NCI-H1105 (cell line): ENCODE measurements around the gene REEP6.
A peak's percentile ranks its signal among the peaks of the same experiment; 100 is the strongest.

Experiments
- DNase-seq: peaks from one replicate; lab custom pipeline; 2025; lab: John Stamatoyannopoulos, UW

Gene REEP6

DNA sequence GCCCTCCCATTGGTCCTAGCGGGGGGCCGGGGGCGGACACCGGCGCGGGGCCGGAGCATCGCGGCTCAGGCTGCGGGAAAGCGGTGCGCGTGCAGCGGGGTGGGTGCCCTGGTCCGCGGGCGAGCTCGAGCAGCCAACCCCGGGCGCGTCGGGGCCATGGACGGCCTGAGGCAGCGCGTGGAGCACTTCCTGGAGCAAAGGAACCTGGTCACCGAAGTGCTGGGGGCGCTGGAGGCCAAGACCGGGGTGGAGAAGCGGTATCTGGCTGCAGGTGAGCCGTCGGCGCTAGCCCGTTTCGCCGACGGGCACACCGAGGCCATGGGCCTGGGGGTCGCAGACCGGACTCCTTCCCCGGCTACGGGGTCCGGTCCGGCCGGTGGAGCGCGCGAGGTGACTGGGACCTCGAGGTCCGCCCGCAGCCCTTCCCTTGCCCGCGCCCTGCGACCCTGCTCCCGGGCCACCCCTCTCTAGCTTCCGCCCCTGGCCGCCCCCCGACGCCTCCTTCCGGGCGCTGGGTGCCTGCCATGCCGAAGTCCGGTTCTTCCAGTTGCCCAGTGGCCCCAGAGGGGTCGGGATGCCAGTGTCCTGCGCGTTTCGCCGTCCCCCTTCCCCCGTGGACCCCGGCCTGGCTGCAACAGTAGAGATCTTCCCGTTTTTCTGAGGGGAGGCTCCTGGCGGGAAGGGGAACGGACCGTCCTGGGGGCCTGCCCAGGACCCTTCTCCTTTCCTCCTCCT lies at the start of gene REEP6:
TSS of gene REEP6 (plus strand) at position 68 of the 735 bp plus-strand sequence. CDS start at position 157, 89 bp downstream.
- no peak for DNase-seq

DNA sequence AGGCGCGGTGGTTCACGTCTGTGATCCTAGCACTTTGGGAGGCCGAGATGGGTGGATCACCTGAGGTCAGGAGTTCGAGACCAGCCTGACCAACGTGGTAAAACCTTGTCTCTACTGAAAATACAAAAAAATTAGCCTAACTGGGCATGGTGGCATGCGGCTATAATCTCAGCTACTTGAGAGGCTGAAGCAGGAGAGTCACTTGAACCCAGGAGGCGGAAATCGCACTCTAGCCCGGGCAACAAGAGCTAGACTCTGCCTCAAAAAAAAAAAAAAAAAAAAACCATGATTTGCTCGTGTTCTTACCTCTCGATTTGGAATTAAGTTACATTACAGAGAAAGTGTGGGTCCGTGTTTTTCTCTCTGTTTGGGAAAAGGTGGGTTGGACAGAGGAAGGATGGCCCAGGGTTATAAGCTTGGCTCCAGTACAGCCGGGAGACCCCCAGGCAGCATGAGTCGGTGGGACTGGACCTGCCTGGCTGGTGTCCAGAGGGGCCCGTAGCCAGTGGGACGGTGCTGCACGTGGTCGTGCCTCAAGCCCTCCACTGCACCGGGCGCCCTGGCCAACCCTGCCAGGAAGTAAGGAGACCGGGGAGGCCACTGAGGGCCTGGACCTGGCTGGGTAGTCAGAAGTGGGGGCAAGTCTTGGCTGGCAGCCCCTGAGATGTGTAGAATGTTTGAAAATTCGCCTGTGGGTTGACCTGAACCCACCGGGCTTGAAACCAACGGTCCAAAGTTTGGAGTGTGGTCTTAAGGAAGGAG lies 49.1 kb upstream of the REEP6 start:
- no peak for DNase-seq

DNA sequence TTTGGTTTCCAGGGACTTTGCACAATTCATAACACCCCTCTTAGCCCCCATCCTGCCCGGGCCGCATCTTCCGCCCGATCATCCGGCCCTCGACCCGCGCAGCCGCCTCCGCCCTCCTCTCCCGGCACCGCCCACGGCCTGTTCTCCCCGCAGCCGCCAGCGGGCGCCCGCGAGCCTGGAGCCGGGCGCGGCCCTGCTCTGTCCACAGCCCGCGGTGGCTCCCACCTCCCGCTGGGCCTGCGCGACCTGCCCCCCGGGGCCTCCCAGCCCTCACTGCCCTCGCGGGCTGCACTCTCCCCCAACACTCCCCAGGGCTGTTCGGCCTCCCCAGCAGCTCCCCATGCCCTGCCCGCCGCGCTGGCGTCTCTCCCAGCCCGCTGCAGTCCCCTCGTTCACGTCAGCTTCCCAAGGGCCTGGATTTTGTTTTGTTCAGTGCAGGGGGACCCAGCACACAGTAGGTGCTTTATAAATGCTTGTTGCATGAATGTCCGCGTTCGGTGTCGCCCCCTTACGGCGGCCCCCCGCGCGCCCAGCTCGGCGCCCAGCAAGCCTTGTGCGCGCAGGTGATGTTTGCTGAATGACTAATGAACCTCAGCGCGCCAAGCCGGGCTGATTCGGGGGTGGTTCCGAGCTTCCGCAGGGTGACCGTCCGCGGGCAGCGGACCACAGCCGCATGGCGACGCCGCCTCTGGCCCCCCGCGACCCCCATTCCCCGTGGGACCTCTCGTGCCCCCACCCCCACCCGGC lies 45.6 kb upstream of the REEP6 start:
- peak; percentile 59 for DNase-seq

DNA sequence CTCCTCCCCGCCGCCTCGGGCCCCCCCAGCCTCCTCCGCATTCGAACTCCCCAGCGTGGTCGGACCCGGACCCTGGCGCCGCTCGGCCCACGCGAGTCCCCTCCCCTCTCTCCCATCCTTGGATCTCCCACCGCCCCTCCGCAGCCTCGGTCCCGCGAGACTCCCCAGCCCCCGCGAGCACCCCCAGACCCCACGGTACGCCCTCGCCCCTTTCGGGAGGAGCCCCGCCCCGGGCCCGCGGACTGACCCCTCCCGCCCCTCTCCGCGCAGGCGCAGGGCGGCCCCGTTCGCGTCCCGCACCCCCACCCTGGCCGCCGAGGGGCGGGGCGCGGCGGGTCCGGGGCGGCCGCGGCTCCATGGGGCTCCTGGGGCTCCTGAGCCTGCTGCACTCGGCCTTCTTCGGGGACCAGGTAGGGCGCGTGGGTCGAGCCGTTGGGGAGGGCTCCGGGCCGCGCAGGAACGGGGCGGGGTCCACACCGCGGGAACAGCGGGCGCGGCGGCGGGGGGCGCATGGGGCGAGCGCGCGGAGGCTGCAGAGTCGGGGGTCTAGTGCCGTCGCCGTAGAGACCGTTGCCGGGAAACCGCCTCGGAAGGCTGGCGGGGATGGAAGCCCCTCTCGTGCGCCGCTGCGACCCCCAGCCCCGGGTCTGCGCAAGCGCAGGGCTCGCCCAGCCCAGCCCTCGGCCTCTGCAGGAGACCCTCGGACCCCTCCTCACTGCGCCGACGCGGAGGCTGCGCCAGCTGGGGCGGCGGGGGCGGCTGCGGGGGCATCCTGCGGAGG lies 44.9 kb upstream of the REEP6 start:
- peak; percentile 64 for DNase-seq

DNA sequence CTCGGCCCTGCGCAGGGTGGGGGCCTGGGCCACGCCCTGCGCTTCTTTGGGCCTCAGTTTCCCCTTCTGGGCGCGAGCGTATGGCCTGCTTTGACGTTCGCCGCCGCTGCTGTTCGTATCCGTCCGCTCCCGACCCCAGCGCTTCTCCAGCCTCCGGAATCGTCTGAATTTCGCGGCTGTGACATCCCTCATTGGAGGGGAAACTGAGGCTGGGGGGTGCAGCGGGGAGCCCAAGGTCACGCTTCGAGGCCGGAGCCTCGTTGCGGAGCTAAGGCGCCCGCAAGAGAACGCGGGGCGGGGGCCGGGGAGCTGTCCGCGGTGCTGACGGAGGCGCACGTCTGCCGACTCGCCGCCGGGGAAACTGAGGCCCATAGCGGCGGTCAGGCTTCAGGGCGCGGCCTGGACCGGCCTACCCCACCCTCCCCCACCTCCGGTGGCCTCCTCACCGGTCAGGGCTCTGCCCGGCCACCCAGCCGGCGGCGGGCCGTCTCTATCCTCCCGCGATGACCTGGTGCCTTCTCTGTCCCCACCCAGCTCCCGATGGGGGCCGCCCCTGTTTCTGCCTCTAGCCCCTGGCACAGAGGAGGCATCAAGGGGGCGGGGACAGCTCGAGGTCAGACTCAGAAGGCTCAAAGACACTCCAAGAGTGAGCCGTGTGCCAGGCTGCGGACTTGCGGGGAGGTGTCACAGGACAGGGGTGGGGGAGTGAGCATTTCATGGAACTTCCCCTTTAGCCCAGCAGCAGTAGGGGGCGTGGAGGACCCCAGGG lies 44.1 kb upstream of the REEP6 start:
- no peak for DNase-seq

DNA sequence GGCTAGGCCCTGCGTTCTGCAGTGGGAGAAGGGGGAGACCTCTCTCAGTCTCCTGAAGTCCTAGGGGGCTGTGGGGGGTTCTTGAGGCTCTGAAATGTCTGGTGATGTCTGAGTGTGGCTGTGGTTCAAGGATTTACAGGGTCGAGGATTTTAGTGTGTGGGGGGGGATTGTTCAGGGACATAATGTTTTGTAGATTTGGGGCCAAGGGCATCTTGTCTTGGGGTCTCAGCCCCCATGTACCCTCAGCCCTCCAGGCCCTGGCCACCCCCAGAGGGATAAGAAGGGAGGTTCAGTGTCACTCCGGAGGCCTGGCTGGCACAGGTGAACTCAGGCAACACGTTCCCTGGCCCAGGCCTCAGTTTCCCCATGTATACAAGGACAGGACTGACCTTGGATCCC lies 43.5 kb upstream of the REEP6 start:
- no peak for DNase-seq

DNA sequence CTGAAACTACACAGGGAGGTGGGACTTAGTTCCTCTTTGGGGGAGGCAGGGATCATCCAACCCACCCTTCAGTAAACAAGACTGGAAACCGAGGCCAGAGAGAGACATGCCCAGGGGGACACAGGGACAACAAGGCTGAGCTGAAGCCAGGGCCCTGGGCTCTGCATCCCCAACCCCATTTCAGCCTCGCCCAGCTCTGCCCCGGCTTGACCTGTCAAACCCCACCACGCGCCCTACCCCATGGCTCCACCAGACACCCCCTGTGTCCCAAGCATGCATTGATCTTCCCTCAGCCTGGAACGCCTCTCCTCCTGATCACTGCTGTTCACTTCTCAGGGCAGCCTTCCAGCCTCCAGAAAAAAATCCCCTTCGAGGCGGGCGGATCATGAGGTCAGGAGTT lies 43.0 kb upstream of the REEP6 start:
- no peak for DNase-seq

DNA sequence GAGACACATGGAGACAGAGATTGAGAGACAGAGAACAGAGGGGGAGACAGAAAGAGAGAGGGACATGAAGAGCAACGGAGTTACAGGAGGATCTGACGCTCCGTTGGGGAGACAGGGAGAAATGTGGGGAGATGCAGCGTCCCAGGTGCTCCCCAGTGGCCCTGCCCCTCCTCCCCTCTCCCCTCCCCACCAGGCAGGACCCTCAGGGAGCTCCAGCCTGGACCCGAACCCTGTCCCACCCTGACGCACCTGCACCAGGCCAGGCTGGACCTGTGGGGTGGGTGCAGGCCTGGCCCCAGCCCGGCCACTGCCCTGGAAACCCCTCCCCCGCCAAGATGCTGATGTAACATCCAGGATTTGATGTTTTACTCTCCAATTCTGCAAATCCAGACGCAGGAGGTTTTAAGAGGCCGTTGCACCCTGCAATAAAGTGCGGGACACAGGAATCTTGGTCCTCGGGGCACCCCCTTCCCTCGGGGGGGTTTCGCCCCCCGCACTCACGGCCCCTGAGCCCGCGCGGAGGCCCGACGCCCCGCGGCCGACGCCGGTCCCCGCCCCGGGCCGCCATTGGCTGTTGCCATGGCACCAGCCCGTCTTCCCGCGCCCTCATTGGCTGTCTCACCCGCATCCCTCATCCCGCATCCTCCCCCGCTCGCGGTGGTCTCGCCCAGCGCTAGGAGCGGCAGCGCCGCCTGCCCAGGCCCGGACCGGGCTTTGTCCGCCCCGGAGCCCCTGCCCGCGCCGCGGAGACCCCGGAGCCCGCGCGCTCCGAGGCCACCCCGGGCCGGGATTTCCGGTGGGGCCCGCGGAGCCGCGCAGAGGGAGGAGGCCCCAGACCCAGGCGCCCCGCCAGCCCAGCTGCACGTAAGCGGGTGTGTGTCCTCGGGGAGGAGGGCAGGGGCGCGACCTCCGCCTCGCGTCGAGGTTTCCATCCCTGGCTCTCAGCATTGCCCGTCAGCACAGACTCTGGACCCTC lies 41.2 kb upstream of the REEP6 start, which contains the start of gene APC2:
TSS of gene APC2 (plus strand) at position 655 of the 976 bp plus-strand sequence. CDS start 2,881 bp downstream, outside the sequence.
- peak; percentile 91 for DNase-seq

DNA sequence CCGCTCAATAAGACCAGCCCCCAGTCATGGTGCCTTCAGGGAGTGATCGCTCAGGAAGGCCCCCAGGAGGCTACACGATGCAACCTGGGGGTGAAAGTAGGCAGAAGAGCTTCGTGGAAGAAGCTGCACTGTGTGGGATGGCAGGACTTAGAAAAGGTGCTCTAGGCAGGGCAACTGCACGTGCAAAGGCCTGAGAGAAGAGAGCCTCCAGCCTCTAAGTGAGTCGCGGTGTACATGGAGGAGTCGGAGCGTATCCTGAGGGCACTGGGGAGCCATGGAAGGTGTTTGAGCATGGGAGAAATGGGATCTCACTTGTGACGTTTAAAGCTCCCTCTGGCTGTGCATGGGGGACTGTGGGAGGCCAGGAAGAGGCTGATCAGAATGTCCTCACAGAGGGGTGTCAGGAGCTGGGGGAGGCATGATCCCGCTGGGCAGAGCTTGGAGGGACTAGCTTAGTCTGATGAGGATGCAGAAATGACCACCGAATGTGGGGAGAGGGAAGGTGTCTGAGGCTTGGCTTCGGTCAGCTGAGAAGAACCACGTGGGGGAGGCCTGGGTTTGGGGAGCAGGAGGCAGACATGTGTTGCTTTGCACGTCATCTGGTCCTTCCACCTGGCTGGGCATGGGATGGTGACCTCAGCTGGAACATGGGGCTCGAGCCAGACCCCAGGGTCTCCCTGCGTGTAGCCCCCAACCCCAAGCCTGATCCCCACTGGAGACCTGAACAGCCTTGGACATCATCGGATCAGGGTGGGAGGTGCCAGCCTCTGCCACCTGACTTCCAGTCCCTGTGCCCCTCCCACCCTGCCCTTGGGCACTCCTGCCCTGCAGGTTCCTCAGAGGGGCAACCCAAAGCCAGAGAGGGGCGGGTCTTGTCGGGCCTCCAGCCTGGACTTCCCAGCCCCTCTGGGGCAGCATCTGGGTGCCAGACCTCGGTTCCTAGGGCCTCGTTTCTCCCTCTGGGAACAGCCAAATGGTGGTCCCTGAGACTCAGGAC lies 39.9 kb upstream of the REEP6 start:
- no peak for DNase-seq

DNA sequence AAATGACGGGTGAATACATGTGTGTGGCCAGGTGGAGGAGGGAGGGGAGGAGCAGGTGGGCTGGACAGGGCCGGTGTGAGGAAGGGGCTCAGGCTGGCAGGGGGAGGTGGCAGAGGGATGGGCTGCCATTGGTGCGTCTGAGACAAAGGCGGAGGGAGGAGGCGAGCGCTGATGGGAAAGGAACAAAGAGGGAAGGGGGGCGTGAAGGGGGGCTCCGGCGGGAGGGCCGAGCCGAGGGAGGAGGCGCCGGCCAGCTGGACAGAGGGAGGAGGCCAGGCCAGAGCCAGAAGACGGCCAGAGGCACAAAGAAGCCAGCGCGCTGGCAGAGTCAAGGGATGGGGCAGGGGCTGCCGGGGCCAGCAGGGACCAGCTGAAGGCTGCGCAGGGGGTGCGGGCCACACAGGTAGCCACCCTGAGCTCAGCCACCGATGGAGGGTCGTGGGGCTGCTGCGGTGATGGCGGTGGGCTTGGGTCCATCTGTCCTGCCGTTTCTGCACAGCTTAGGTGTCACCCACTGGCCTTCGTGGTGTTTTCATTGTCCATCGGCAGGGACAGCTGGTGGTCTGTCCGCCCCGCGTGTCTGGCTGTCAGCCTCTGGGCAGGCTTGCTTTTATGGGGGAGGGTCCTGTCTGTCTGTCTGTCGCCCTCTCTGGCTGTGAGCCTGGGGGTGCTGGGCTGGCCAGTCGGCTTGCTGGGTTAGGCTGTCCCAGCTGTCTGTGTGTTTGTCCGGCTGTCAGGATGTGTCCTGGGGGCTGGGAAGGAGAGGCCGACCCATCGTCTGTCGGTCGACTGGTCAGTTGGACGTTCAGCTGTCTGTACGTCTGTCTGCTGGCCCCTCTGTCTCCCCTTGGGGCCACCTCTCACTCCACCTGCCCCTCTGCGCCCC lies 38.8 kb upstream of the REEP6 start:
- DNase-seq = no peak

DNA sequence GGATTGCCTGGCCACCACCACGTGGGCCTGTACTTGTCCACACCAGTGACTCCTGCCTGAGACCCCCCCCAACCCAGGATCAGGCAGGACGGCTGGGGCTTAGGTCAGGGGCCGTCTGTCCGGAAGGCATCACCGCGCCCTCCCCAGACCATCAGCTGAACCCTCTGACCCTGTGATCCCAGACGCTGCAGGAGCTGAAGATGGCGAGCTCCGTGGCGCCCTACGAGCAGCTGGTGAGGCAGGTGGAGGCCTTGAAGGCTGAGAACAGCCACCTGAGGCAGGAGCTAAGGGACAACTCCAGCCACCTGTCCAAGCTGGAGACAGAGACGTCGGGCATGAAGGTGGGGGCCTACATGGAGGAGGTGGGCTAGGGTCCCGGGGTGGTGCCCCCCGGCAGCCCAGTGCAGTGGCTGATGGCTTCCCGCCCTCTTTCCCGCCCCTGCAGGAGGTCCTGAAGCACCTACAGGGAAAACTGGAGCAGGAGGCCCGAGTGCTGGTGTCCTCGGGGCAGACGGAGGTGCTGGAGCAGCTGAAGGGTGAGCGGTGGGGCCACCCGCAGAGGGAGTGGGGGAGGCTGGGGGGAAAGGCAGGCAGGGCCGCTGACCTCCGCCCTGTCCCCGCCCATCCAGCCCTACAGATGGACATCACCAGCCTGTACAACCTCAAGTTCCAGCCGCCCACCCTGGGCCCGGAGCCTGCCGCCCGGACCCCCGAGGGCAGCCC lies 38.0 kb upstream of the REEP6 start:
- DNase-seq = no peak

DNA sequence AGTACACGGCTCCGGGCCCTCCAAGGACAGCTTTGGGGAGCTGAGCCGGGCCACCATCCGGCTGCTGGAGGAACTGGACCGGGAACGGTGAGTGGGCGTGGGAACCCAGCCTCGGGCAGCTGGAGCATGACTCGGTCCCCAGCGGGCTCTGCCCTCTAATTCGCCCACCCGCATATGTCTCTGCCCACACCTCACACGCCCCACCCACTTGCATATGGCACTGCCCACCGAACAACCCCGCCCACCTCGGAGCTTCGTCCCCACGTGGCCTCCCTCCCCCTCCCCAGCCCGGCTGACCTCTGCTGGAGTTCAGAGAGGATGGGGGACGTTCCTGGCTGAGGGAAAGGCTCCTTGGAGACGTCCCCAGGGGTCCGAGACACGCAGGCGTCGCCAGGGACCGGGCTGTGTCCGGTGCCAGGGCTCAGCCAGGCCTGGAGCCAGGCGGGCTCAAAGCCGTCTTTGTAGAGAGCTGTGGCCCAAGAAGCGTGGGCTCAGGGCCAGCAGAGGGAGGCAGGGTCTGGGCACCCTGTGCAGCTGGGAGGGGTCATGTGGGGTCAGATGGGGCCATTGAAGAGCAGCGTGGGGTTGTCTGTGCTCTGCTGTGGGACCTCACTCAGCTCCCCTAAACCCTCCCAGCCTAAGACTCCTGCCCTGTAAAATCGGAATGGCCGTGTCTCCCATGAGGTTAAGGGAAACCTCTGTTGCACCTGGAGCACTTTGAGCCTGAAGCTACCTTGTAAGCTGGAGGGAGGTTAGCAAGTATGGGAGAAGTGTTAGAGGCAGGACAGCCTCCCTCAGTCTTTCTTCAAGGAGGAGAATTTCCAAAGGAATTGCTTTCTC lies 37.2 kb upstream of the REEP6 start:
- DNase-seq = no peak

DNA sequence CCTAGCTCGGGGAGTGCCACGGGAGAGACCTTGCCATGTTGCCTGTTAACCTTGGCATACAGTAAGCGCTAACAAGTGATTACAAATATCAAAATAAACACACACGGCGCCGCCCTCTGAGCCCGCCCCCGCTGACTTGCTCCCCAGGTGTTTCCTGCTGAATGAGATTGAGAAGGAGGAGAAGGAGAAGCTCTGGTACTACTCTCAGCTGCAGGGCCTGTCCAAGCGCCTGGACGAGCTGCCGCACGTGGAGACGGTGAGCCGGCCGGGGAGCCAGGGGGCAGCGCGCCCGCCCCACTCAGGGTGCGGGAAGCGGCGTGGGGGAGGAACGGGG lies 36.0 kb upstream of the REEP6 start:
- no peak for DNase-seq

DNA sequence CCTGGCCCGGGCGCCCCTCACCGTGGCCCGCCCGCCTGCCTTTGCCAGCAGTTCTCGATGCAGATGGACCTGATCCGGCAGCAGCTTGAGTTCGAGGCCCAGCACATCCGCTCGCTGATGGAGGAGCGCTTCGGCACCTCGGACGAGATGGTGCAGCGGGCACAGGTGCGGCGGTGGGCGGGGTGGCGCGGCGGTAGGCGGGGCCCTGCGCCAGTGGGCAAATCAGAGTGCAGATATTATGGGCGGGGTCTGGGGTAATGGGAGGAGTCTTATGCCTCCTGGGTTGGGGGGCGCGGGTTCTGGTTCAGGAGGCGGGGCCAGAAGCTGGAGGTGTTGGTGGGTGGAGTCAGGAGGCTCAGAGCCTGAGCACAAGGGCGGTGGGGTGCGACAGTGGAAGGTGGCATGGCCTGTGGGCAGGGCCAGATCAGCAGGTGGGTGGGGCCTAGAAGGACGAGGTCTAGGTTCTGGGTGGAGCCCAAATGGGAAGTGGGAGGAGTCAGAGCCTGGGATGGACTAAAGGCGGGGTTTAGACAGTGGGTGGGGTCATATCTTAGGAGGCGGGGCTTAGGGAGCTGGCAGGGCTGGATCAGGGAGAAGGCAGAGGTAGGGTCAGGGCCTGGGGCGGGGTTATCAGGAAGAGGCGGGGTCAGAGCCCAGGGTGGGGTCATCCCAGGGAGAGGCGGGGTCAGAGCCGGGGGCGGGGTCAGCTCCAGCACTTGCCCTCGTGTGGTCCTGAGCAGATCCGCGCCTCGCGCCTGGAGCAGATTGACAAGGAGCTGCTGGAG lies 35.5 kb upstream of the REEP6 start:
- no peak for DNase-seq
